GM12875 (cell line): ENCODE data around the gene CHMP4B.

Source experiments
- H3K4me3 ChIP-seq: one replicate; pipeline ENCODE4 v1.5.1; 2011; ENCODE audit warnings: low read depth, low read length, control low read depth
- CTCF ChIP-seq: IDR thresholded peaks from 2 replicates; pipeline ENCODE4 v1.5.1; 2011; ENCODE audit warnings: low read depth, mild to moderate bottlenecking, control low read depth, inconsistent platforms, low read length, moderate library complexity, borderline replicate concordance; ENCODE audit not compliant: insufficient read depth

Gene CHMP4B

DNA sequence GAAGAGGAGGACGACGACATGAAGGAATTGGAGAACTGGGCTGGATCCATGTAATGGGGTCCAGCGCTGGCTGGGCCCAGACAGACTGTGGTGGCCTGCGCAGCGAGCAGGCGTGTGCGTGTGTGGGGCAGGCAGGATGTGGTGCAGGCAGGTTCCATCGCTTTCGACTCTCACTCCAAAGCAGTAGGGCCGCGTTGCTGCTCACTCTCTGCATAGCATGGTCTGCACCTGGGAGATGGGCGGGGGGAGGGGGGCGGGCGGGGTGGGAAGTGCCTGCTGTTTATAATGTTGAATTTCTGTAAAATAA lies 42.3 kb downstream of the CHMP4B start:
- no peak for TF ChIP-seq CTCF
- H3K4me3 ChIP-seq = no peak overlapping the region

GRCh38 chr20:33857722-33858563 lies 46.8 kb downstream of the CHMP4B start:
- TF ChIP-seq CTCF = no peak
- no peak overlapping the region for H3K4me3 ChIP-seq

- no peak overlapping the region for H3K4me3 ChIP-seq
These were observed 47.5 kb downstream of the CHMP4B start for GRCh38 chr20:33858666-33859065.

DNA sequence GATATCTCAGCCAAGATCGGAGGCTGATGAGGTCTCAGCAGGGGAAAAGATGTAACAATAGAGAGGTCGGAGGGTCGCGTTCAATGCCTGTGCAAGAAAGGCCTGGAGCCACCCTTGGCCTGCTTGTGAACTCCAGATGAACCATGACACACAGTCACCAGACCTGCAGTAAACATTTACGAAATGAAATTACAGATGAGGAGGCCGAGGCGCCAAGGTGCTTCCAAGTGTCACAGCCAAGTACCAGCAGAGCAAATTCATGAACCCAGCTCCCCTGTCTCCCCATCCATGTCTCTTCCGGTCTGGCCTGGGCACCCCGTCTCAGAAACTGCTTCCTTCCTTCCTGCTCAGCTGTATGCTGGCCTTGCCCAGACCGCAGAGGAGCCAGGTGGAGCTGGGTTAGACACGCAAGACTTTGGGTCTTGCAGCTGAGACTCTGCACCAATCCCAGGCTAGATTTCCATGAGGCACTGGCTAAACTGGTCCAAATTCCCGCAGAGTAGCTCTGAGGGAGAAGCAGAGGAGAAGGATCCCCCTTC lies 48.1 kb downstream of the CHMP4B start:
- no peak for TF ChIP-seq CTCF
- no peak overlapping the region for H3K4me3 ChIP-seq

More at GRCh38 chr20:33858666-33859065, 47.5 kb downstream of the CHMP4B start:
- TF ChIP-seq CTCF = no peak

DNA sequence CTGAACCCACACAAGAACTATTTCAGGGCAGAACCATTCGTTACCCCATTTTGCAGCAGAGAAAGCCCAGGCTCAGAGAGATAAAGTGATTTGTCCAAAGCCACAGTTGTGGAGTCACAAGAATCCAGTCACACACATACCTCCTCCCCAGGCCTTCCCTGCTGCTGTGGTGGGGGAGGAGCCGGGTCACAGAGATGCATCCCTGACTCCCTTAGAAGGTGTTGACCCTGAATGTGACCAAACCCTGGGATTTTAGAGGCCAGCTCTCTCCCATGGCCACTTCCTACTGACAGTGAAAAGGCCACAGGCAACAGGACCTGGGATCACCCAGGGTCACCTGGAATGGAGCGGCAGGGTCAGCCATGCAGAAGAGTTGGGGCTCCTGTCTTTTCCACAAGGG lies 48.6 kb downstream of the CHMP4B start:
- no peak overlapping the region for H3K4me3 ChIP-seq

DNA sequence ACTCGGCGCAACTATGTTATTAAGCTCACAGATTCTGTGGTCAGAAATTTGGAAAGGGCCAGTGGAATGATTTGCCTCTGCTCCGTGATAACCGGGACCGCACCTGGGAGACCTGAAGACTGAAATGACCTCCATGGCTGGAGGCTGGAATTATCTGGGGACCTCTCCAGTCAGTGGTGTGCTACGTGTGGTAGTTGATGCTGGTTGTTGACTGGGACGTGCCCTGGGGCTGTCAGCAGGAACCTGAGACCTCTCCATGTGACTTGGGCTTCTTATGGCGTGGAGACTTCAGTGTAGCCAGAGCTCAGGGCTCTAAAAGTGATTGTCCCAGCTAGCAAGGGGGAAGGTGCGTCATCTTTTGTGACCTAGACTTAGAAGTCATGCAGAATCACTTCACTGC lies 50.3 kb downstream of the CHMP4B start:
- no peak overlapping the region for H3K4me3 ChIP-seq
- TF ChIP-seq CTCF = no peak

More for the DNA sequence above, 48.6 kb downstream of the CHMP4B start:
- no peak for TF ChIP-seq CTCF
